Ecto neural progenitor cell (in vitro differentiated cells): Measurements from ENCODE around the gene EOGT.
A peak's percentile ranks its signal among the peaks of the same experiment; 100 is the strongest.

Experiments
- DNase-seq: peaks from one replicate; pipeline ENCODE4 v3.0.0-alpha.2; 2018; ENCODE audit warnings: low spot score

EOGT gene

GRCh38 chr3:69009559-69010410, 3.7 kb downstream of the EOGT start:
- no peak for DNase-seq

DNA sequence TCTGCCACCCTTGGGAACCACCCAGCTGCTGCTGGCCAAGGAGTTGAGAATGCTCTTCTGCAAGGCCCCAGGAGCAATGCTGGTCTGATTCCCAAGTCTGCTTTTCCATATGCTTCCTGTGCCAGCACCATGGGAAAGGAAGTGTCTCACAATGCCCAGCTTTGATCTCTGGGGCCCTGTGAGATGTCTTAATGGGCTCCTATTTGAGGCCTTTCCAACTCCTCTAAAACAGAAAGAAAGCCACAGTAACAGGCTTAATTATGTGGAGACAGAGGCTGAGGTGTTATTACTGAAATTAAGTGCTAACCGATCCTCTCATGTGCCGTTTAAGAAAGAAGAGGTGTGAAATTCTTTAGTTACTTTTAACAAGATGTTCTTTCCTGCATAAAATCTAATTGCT, 4.5 kb downstream of the EOGT start:
- DNase-seq = no peak

- no peak for DNase-seq
Observed at GRCh38 chr3:69005791-69006482, 7.5 kb downstream of the EOGT start.

DNA sequence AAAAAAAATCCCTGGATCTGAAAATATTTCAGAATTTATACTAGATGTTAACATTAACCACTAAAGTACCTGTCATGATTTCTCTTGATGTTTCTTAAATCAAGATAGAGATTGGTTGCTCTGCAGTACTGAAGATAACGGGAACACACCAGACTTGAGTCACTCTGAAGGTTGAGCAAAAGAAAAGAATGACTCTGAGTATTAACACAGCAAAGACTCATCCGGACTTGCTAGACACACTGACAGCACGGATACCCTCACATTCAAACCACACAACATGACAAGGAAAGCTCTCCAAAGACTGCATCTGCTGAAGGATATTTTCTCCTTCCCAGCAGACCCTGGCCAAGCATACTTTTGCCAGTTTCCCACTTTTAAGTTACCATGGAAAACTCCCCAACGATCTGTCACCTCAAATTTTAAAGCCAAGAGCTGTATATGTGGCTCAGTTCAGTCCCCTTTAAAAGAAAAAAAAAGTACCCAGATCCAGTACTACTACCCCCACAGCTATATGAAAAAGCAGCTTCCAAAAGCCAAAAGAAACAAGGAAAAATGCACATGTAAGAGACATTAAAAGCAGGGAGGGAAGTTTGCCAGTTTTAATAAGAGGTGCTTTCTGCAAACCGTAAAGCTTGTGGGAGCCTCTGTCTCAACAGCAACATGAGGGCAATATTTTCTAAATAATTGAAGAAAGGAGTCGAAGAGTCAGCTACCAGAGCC, 8.3 kb downstream of the EOGT start:
- no peak for DNase-seq

- no peak for DNase-seq
Observed at GRCh38 chr3:69004138-69004537, 9.3 kb downstream of the EOGT start.

GRCh38 chr3:68999605-69000004, 13.9 kb downstream of the EOGT start:
- no peak for DNase-seq

DNA sequence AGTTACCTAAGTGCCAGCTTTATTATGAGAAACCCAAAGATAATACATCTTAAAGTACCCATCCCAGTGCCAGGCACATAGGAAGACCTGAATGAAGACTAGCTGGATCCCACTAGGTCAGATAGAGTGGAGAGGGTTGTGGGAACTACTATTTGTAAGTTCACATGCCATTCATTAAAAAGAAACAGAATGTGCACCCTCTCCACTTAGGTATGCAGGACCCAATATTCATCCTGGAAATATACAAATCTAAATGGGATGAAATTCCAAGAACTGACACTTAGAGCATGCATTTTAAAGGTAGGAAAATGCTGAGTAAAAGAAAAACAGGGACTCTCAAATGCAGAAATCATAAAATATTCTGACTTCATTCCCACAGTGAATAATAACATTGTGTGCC, 14.3 kb downstream of the EOGT start:
- DNase-seq = no peak

- DNase-seq = no peak
Observed at GRCh38 chr3:68997887-68998286, 15.6 kb downstream of the EOGT start.

GRCh38 chr3:68996356-68996995, 17.0 kb downstream of the EOGT start:
- DNase-seq = no peak

DNA sequence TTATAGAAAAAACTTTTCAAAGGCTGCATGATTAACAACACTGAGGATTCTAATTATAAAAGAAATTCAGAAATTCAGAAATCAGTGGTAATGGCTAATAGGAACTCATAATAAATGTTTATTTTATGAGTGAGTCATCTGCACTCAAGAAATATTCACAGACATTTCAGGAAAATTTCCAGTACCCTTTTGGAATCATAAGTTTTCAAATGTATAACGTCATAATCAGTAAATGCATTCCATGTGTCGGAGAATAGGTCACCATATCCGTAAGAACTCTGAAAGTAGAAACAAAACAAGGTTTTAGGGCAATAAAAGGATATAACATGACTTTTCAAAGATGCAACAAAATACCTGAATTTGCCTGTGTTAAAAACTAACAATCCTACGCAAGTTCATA, 24.7 kb downstream of the EOGT start:
- no peak for DNase-seq

DNA sequence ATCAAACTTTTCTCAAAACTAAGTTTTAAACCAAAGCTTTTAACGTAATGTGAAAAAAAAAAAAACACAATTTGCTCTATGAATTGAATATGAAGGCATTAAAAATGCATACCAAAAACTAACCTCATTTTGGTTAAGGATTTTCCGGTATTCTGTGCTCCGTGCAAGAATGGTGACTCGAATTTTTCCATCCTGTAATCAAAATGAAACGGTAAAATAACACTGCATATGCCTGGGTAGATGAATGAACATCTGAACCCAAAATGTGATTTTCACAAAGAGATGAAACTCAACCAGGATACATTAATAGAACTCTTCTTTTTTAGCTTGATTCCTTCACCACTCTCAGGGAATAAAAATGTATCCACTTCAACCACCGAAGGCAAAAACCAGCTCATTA, 26.2 kb downstream of the EOGT start:
- DNase-seq = no peak

DNA sequence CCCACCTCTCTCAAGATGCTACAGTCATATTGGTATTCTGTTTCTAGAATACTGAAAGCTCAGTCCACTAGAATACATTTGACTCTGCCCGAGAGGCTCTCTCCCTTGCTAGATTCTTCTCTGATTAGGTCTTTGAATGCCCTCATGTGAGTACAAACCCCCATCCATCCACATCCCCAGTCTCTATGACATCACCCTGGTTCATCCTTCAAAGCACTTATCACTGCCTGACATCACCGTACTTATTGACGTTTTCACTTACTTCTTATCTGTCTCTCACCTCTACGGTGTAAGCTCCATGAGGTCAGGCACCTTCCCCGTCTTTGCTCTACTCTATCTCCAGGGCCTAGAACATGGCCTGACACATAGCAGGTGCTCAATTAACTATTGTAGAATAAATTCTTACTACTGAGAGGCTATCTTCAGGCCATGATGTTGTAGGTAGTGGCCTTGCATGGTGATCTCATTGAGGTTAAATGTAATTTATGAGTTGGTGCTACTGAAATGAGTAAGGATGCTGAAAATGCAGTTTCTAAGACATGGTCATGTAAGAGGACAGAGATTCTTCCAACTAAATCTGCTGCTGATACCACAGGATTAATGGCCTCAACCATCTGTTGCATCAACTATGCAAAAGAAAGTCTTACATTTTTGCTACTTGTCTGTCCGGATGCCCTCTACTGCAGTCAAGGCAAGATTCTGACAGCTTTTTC, 26.8 kb downstream of the EOGT start:
- DNase-seq = no peak

- DNase-seq = no peak
Observed at GRCh38 chr3:68985146-68985790, 28.2 kb downstream of the EOGT start.

DNA sequence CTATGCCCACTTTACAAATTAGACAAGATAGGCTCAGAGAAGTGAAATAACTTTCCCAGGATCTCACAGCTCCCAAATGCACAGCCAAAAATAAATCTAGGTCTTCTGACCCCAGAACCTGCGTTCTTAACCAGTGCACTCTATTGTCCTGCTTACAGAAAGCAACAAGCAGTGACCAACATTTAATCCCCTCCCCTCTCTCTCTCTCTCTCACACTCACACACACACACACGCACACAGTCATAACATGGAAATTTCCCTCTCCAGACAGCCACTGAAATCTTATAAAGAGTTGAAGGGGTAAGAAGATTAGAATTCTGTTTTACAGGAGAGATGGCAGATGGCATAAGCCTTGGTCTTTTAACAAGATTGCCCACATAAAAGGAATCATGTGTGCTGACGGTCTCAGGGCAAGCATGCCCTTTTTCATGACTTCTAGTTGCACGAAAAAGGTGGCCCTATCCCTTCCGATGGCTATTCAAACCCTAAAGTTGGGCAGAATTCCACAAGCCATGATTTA, 29.4 kb downstream of the EOGT start:
- no peak for DNase-seq

GRCh38 chr3:68977486-68978167, 35.9 kb downstream of the EOGT start:
- DNase-seq = no peak

- DNase-seq = no peak
Observed at GRCh38 chr3:68974711-68975110, 38.8 kb downstream of the EOGT start.

DNA sequence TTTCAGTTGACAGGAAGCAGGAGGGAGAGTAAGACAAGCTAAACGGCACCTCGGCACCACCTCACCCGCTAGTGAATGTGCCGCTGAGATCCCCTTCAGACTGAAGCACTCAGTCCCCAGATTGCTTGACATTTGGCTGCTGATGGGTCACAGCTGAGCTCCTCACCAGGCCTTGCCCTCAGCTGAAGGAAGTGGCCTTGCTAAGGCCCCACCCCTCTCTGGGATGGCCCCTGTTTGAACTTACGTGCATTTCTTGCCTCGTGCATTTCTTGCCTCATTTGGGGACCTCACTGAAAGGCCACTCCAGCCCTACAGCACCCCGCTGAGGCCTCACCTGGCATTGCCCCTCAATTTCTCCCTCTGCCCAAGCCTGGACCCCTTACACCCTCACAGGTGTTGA, 39.8 kb downstream of the EOGT start:
- DNase-seq = no peak

DNA sequence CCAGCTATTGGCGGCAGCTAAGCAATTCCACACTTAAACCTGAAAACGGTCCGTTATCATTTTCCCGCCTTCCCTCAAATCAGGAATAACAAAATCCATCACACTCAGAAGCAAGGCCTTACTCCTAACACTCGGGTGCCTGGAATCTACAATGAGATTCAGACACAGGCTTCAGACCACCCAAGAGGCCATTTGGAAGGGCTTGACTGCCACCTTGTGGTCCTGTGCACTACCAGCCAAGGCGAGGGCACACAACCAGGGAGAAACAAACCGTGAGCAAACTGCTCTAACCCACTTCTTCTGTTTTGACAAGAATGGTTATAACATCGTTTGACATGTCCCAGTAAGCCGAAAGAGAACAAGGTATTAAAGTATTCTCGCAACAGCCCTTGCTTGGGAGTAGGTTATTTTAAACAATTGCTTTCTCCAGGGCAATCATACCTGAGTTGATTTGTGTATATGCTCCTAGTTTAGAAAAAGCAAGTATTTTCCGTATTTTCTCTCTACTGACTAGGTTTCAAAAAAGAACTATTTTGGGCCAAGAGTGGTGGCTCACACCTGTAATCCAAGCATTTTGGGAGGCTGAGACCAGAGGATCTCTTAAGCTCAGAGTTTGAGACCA, 41.0 kb downstream of the EOGT start:
- peak; percentile 82 for DNase-seq

DNA sequence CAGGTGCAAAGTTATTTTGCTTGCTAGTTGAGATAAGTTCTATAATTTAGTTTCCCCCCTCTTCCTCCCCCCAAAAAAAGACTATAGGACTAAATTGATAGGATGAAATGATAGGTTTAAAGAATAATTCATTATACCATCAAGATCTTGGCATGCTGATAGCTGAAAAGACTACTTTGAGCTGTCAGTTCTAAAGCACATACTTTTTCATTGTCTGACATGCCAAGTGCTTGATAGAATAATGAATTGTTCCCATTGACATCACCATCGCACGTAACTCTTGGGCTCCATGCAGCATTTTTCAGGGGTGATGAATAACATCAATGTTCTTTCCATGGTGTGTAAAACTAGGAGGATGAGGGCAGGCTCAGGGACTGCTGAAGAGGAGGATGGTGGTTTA, 48.8 kb downstream of the EOGT start:
- no peak for DNase-seq

DNA sequence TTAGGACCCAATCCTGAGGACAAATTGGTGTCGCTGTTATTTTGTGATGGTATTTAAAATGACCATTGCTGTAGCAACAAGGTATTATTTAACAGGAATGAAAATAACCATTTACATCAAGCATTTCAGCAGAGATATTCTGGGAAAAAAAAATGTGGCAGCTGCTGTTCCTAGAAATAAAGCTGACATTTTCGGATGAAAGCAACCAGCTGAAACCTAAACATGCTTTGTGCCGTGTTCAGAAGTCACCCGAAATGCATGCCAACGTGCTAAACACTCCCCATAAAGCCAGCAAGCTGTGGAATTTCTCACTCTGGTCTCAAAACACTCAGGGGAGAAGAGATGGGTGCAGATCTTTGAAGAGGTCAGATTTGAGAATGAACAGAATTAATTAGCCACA, 49.6 kb downstream of the EOGT start:
- no peak for DNase-seq
